ENCODE data around the gene HIF1AN. TPM values are rescaled to one million over a fixed set of nuclear protein-coding genes. Genes with fewer than 3 reads are reported as not detected.

HIF1AN gene
- total RNA-seq, 1 experiment from 2014 or later, result 58.7 TPM

DNA sequence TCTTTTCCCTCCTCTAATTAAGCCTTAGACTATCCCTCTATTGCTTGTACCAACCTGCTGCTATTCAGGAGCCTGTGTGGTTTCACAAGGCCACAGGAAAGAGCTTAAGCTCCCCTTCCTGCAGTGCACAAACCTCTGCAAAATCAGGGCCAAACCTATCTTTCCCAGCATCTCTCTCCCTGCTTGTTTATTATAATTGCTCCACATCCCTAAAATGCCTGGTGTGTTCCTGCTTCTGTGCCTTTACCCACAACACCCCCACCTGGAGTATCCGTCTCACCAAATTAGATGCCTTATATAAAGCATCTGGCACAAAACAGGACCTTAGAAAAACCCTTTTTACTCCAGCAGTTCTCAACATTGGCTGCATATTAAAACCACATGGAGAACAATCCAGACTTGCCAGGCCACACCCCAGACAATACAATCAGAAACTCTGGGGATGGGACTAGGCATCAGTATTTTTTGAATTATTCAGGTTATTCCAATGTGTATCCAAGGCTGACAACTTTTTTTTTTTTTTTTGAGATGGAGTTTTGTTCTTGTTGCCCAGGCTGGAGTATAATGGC, 32.7 kb upstream of the HIF1AN start:
- Histone ChIP-seq H3K18ac (ENCODE audit: insufficient read length, low read depth, low read length) (no peak overlapping the region), H2AFZ (ENCODE audit: low read length) (no peak overlapping the region), H3K4me1 (ENCODE audit: insufficient read depth, low read length) (no peaks in the 10 kb centered on the region), H3K4me2 (ENCODE audit: insufficient read depth, insufficient read length, low read length) (no peak overlapping the region), H3K27ac (ENCODE audit: insufficient read length, low read depth, low read length) (no peak overlapping the region), H3K23me2 (ENCODE audit: insufficient read length, low read depth, low read length, poor library complexity, severe bottlenecking) (no peaks in the 10 kb centered on the region), H3K9me3 (ENCODE audit: control insufficient read depth, low read depth, low read length) (no peaks in the 10 kb centered on the region), H3K79me1 (ENCODE audit: insufficient read depth, low read depth, low read length, poor library complexity, severe bottlenecking) (no peaks in the 10 kb centered on the region), H4K91ac (ENCODE audit: insufficient read length, low read depth, low read length) (no peak overlapping the region), H4K5ac (ENCODE audit: insufficient read length, low read depth, low read length) (no peak overlapping the region), H2AK5ac (ENCODE audit: insufficient read length, low read length) (no peak overlapping the region), H4K8ac (replicated peaks; ENCODE audit: insufficient read length, low read depth, low read length) (no peak overlapping the region), H4K20me1 (ENCODE audit: control insufficient read depth, insufficient read depth, insufficient read length) (no peaks in the 10 kb centered on the region), H2BK120ac (ENCODE audit: low read depth, low read length, poor library complexity, severe bottlenecking) (no peak overlapping the region), H2BK15ac (ENCODE audit: low read depth, low read length) (no peak overlapping the region), H3K14ac (ENCODE audit: insufficient read depth, low read length) (no peak overlapping the region), H3T11ph (ENCODE audit: low read length) (no peak overlapping the region), H2BK20ac (ENCODE audit: low read depth, low read length, poor library complexity, severe bottlenecking) (no peak overlapping the region), H3K9ac (ENCODE audit: extremely low read depth, insufficient read length, low read length) (no peak overlapping the region), H3K79me2 (ENCODE audit: insufficient read depth, low read length) (no peaks in the 10 kb centered on the region), H2BK5ac (ENCODE audit: insufficient read length, low read length) (no peak overlapping the region), H3K23ac (ENCODE audit: insufficient read length, low read depth, low read length) (no peak overlapping the region), H3K4ac (ENCODE audit: low read depth, low read length) (no peak overlapping the region), H3K27me3 (ENCODE audit: insufficient read depth, low read length) (no peaks in the 10 kb centered on the region), H2BK12ac (ENCODE audit: insufficient read length, low read depth, low read length) (no peak overlapping the region), H3K56ac (ENCODE audit: insufficient read length, low read depth, low read length) (no peak overlapping the region)
- Mint-ChIP-seq H3K27me3 (ENCODE audit: low read depth) (peaks cover 75% of the 10 kb centered on the region), H3K27ac (no peak overlapping the region), H3K36me3 (ENCODE audit: insufficient read depth in 1 of 3, low read depth in 3 of 3) (peaks cover 0 to 11% (median 0%) of the 10 kb centered on the region in 3 experiments; a peak in 2 of 7 replicates), H3K9me3 (no peaks in the 10 kb centered on the region), H3K4me3 (no peak overlapping the region), H3K4me1 (no peaks in the 10 kb centered on the region)
- TF ChIP-seq, protein P1, sequence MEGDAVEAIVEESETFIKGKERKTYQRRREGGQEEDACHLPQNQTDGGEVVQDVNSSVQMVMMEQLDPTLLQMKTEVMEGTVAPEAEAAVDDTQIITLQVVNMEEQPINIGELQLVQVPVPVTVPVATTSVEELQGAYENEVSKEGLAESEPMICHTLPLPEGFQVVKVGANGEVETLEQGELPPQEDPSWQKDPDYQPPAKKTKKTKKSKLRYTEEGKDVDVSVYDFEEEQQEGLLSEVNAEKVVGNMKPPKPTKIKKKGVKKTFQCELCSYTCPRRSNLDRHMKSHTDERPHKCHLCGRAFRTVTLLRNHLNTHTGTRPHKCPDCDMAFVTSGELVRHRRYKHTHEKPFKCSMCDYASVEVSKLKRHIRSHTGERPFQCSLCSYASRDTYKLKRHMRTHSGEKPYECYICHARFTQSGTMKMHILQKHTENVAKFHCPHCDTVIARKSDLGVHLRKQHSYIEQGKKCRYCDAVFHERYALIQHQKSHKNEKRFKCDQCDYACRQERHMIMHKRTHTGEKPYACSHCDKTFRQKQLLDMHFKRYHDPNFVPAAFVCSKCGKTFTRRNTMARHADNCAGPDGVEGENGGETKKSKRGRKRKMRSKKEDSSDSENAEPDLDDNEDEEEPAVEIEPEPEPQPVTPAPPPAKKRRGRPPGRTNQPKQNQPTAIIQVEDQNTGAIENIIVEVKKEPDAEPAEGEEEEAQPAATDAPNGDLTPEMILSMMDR (conservative IDR thresholded peaks at IDR 0.05), result no peak
- DNase-seq, result no peak
- WGBS (ENCODE audit: extremely low coverage, insufficient read length, low lambda C conversion rate), result no CpG with 5 or more reads among the region's 1 CpG

All from H9 (cell line).